GM19193 (cell line): ENCODE results near the gene HDAC7.

Experiments used
- POLR2A ChIP-seq: IDR thresholded peaks from 4 replicates; pipeline ENCODE4 v1.6.1; 2011; ENCODE audit not compliant: insufficient read depth, insufficient read length; ENCODE audit errors: extremely low read depth

HDAC7 gene

GRCh38 chr12:47766502-47767215 is 53.0 kb downstream of the HDAC7 start:
- no peak for TF ChIP-seq POLR2A

- no peak for TF ChIP-seq POLR2A
These were observed 56.0 kb downstream of the HDAC7 start for GRCh38 chr12:47763481-47764346.

- TF ChIP-seq POLR2A = no peak
These were observed 56.7 kb downstream of the HDAC7 start for GRCh38 chr12:47762850-47763465.

GRCh38 chr12:47758834-47759690 is 60.6 kb downstream of the HDAC7 start, which contains the start of gene RAPGEF3:
Gene RAPGEF3, minus strand, starts transcription at chr12:47758880. Its CDS starts 324 bp downstream, at chr12:47758556.
- TF ChIP-seq POLR2A = peak; percentile 16

- TF ChIP-seq POLR2A = no peak
These were observed 61.2 kb downstream of the HDAC7 start for GRCh38 chr12:47758584-47758833.

GRCh38 chr12:47757840-47758583 is 61.7 kb downstream of the HDAC7 start:
- no peak for TF ChIP-seq POLR2A

GRCh38 chr12:47757364-47757839 is 62.3 kb downstream of the HDAC7 start:
- TF ChIP-seq POLR2A = no peak

GRCh38 chr12:47755655-47756562 is 63.8 kb downstream of the HDAC7 start:
- no peak for TF ChIP-seq POLR2A

GRCh38 chr12:47754881-47755280 is 64.8 kb downstream of the HDAC7 start:
- TF ChIP-seq POLR2A = peak; percentile 29

GRCh38 chr12:47754126-47754525 is 65.6 kb downstream of the HDAC7 start:
- TF ChIP-seq POLR2A = no peak

- TF ChIP-seq POLR2A = no peak
These were observed 66.4 kb downstream of the HDAC7 start for GRCh38 chr12:47753021-47754001.

GRCh38 chr12:47752552-47752951 is 67.2 kb downstream of the HDAC7 start:
- TF ChIP-seq POLR2A = no peak

- TF ChIP-seq POLR2A = no peak
These were observed 67.6 kb downstream of the HDAC7 start for GRCh38 chr12:47752121-47752520.
